Measurements from ENCODE around the gene ODC1.

- TF ChIP-seq ARNT (IDR thresholded peaks at IDR 0.05) (no peak), PKNOX1 (IDR thresholded peaks at IDR 0.05) (no peak), TARDBP (IDR thresholded peaks at IDR 0.05) (no peak), SP1 (IDR thresholded peaks at IDR 0.05) (no peak), ZNF384 (IDR thresholded peaks at IDR 0.05) (no peak), FOXA1 (IDR thresholded peaks at IDR 0.05) (no peak), CTBP1 (IDR thresholded peaks at IDR 0.05; ENCODE audit: borderline replicate concordance) (no peak), BHLHE40 (IDR thresholded peaks at IDR 0.05; ENCODE audit: borderline replicate concordance) (no peak), LEF1 (IDR thresholded peaks at IDR 0.05; ENCODE audit: borderline replicate concordance) (no peak), FOXM1 (IDR thresholded peaks at IDR 0.05; ENCODE audit: borderline replicate concordance) (no peak), FOXK2 (IDR thresholded peaks at IDR 0.05) (no peak), HDGF (IDR thresholded peaks at IDR 0.05; ENCODE audit: borderline replicate concordance) (no peak), ELF4 (IDR thresholded peaks at IDR 0.05) (no peak)
These were observed 9.4 kb downstream of the ODC1 start for GRCh38 chr2:10438688-10439087.

Data from HEK293T (cell line).